CD1c-positive myeloid dendritic cell (primary cell): ENCODE measurements around the gene SLC37A1.

Source experiments
- DNase-seq: peaks from one replicate; pipeline ENCODE4 v3.0.0-alpha.2; 2016; ENCODE audit errors: extremely low spot score

SLC37A1 gene

GRCh38 chr21:42478504-42478903, 35.1 kb upstream of the SLC37A1 start:
- no peak for DNase-seq

GRCh38 chr21:42479582-42479981, 34.1 kb upstream of the SLC37A1 start:
- DNase-seq, result no peak

GRCh38 chr21:42480736-42481135, 32.9 kb upstream of the SLC37A1 start:
- no peak for DNase-seq

- DNase-seq, result no peak
Observed at GRCh38 chr21:42481169-42481568, 32.5 kb upstream of the SLC37A1 start.

- no peak for DNase-seq
Observed at GRCh38 chr21:42484966-42485365, 28.7 kb upstream of the SLC37A1 start.

- no peak for DNase-seq
Observed at GRCh38 chr21:42486072-42486471, 27.6 kb upstream of the SLC37A1 start.

- no peak for DNase-seq
Observed at GRCh38 chr21:42486531-42486930, 27.1 kb upstream of the SLC37A1 start.

GRCh38 chr21:42489006-42489563, 24.6 kb upstream of the SLC37A1 start:
- DNase-seq, result no peak

GRCh38 chr21:42489991-42490390, 23.7 kb upstream of the SLC37A1 start:
- no peak for DNase-seq

- DNase-seq, result no peak
Observed at GRCh38 chr21:42490720-42491119, 22.9 kb upstream of the SLC37A1 start.

GRCh38 chr21:42491328-42491727, 22.3 kb upstream of the SLC37A1 start:
- DNase-seq, result no peak

- DNase-seq, result no peak
Observed at GRCh38 chr21:42492201-42492600, 21.5 kb upstream of the SLC37A1 start.

GRCh38 chr21:42493109-42494060, 20.3 kb upstream of the SLC37A1 start:
- DNase-seq, result no peak

- no peak for DNase-seq
Observed at GRCh38 chr21:42495027-42495426, 18.6 kb upstream of the SLC37A1 start.

GRCh38 chr21:42495765-42496119, 17.9 kb upstream of the SLC37A1 start:
- no peak for DNase-seq

GRCh38 chr21:42496120-42496838, 17.4 kb upstream of the SLC37A1 start, which contains the start of gene RSPH1:
Gene RSPH1, minus strand, starts transcription at chr21:42496224. Its CDS starts 38 bp downstream, at chr21:42496186.
- peak; percentile 99 for DNase-seq

GRCh38 chr21:42496839-42497202, 16.8 kb upstream of the SLC37A1 start:
- no peak for DNase-seq

- DNase-seq, result no peak
Observed at GRCh38 chr21:42498012-42498411, 15.6 kb upstream of the SLC37A1 start.

- DNase-seq, result no peak
Observed at GRCh38 chr21:42499444-42500112, 14.1 kb upstream of the SLC37A1 start.

- DNase-seq, result no peak
Observed at GRCh38 chr21:42500225-42500624, 13.4 kb upstream of the SLC37A1 start.

GRCh38 chr21:42500736-42501135, 12.9 kb upstream of the SLC37A1 start:
- DNase-seq, result no peak

GRCh38 chr21:42503711-42504110, 9.9 kb upstream of the SLC37A1 start:
- DNase-seq, result no peak
